ENCODE data around the gene ADAM33. TPM values are rescaled to one million over a fixed set of nuclear protein-coding genes. Genes with fewer than 3 reads are reported as not detected.
A peak's percentile ranks its signal among the peaks of the same experiment; 100 is the strongest.

ADAM33 gene
- total RNA-seq, 1 experiment from 2014 or later = 0.23 TPM

DNA sequence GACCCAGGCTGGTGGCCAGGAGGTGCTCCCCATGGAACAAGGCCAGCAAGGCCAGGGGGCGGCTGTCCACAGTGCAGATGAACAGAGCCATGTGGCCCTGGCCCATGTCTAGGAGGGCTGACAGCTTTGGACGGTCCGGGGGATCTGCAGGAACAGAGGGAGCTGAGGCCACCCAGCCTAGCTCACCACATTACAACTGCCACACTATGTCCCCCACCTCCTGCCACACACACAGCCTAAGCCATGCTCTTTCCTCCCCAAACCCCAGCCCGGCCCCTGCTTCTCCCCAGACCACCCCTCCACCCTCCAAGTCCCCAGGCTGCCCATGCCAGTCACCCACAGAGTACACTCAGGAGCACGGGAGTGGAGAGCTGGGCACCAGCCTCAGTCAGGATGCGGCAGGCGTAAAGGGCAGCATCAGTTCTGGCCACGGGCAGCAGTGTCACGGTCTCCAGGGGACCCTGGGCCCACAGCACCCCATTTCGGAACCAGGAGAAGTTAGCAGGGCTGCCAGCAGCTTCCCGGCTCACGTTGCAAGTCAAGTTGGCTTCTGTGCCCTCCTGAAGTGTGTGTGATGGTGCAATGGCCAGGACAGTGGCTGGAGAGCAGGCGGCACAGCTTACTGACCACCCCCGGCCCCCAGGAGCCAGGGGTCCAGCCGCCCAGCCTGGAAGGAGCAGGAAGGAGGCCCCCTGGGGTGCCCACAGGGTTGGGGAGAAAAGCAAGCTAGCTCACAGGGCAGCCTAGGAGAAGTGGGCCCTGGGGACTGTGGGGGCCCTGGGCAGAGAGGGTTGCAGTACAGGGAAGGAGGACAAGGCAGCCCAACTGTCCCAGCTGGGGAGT, 15.2 kb upstream of the ADAM33 start:
- intact Hi-C loops (cut with micrococcal nuclease; ENCODE audit: unreplicated experiment) = no loop called here
- ChIA-PET POLR2A (no interaction called here), CTCF (interaction anchor here (0.6 to 1.9 kb wide), 4 partner anchors 11 to 20 kb away, joined by 4 to 7 read pairs (median 6); no protein-coding TSS in a partner anchor)
- H3K27me3 Mint-ChIP-seq (ENCODE audit: insufficient read depth, unreplicated experiment) = no peaks in the 10 kb centered on the region
- H3K27ac Mint-ChIP-seq (ENCODE audit: unreplicated experiment) = no peak overlapping the region
- H3K9me3 Mint-ChIP-seq (ENCODE audit: unreplicated experiment) = no peaks in the 10 kb centered on the region
- no peaks in the 10 kb centered on the region for H3K4me1 Mint-ChIP-seq (ENCODE audit: low read depth, unreplicated experiment)
- no peak overlapping the region for H3K4me3 Mint-ChIP-seq (ENCODE audit: unreplicated experiment)
- Histone ChIP-seq H3K9me3 (no peaks in the 10 kb centered on the region), H3K27me3 (replicated peaks; ENCODE audit: control insufficient read depth, insufficient read depth, low read length) (no peaks in the 10 kb centered on the region; the same call in 1 of the 2 replicates), H3K36me3 (ENCODE audit: control insufficient read depth, insufficient read depth, low read length) (no peaks in the 10 kb centered on the region), H3K4me3 (ENCODE audit: low read depth, low read length) (no peak overlapping the region), H3K4me1 (no peaks in the 10 kb centered on the region)
- DNase-seq = no peak
- H3K36me3 Mint-ChIP-seq (ENCODE audit: insufficient read depth, unreplicated experiment) = no peaks in the 10 kb centered on the region
- no TSS peak for BruUV-seq (replicated peaks)
- TF ChIP-seq, protein P1, sequence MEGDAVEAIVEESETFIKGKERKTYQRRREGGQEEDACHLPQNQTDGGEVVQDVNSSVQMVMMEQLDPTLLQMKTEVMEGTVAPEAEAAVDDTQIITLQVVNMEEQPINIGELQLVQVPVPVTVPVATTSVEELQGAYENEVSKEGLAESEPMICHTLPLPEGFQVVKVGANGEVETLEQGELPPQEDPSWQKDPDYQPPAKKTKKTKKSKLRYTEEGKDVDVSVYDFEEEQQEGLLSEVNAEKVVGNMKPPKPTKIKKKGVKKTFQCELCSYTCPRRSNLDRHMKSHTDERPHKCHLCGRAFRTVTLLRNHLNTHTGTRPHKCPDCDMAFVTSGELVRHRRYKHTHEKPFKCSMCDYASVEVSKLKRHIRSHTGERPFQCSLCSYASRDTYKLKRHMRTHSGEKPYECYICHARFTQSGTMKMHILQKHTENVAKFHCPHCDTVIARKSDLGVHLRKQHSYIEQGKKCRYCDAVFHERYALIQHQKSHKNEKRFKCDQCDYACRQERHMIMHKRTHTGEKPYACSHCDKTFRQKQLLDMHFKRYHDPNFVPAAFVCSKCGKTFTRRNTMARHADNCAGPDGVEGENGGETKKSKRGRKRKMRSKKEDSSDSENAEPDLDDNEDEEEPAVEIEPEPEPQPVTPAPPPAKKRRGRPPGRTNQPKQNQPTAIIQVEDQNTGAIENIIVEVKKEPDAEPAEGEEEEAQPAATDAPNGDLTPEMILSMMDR (IDR thresholded peaks at IDR 0.05; ENCODE audit: insufficient read depth in 1 of 2, low read depth in 1 of 2, low read length in 1 of 2, severe bottlenecking in 1 of 2, unreplicated experiment in 1 of 2) = no peak

DNA sequence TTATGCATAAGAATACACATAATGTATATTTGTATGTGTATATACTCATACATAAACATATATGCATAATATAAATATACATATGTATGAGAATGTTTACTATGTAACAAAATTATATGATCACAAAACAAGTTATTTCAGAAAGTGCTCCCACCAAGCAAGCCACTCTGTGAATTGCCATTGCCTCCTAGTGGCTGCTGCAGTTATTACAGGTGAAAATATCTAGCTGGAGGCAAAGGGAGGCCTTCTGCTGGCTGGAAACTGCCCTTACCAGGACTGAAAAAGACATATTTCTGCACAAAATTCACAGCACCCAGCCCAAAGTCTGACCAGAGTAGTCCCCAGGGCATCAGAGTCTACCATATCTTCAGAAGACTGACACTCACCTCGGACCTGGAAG, 14.4 kb upstream of the ADAM33 start:
- TF ChIP-seq, protein P1 (IDR thresholded peaks at IDR 0.05; ENCODE audit: insufficient read depth in 1 of 2, low read depth in 1 of 2, low read length in 1 of 2, severe bottlenecking in 1 of 2, unreplicated experiment in 1 of 2) = peak in 1 of 2 experiments; percentile 47
- Mint-ChIP-seq H3K27ac (ENCODE audit: unreplicated experiment) (no peak overlapping the region), H3K4me1 (ENCODE audit: low read depth, unreplicated experiment) (no peaks in the 10 kb centered on the region), H3K4me3 (ENCODE audit: unreplicated experiment) (no peak overlapping the region), H3K9me3 (ENCODE audit: unreplicated experiment) (no peaks in the 10 kb centered on the region), H3K36me3 (ENCODE audit: insufficient read depth, unreplicated experiment) (no peaks in the 10 kb centered on the region), H3K27me3 (ENCODE audit: insufficient read depth, unreplicated experiment) (no peaks in the 10 kb centered on the region)
- Histone ChIP-seq H3K27me3 (replicated peaks; ENCODE audit: control insufficient read depth, insufficient read depth, low read length) (no peaks in the 10 kb centered on the region), H3K36me3 (ENCODE audit: control insufficient read depth, insufficient read depth, low read length) (no peaks in the 10 kb centered on the region), H3K4me1 (no peaks in the 10 kb centered on the region), H3K9me3 (no peaks in the 10 kb centered on the region), H3K4me3 (ENCODE audit: low read depth, low read length) (no peak overlapping the region)
- DNase-seq = no peak
- intact Hi-C loops (cut with micrococcal nuclease; ENCODE audit: unreplicated experiment) = no loop called here
- BruUV-seq (replicated peaks) = no TSS peak
- CTCF ChIA-PET = interaction anchor here (0.6 to 1.9 kb wide), 2 partner anchors 11 to 20 kb away, joined by 4 to 7 read pairs; no protein-coding TSS in a partner anchor
- POLR2A ChIA-PET = no interaction called here

DNA sequence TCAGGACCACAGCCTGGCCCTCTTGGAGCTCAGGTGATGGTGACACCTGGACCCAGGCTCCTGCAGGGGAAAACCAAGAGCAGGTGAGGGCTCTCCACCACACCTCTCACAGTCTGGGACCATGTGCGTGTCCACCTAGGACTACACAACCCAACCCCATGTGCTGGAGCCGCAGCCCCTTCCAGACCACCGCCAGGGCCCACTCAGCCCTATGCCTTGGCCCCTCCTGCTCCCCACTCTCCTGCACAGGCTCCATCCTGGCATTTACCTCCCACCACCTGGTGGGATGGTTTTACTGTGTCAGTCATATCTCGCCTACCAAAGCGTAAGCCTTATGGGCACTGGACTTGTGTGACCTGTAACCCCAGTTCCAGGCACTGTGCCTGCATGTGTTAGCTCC, 13.1 kb upstream of the ADAM33 start:
- no peaks in the 10 kb centered on the region for H3K27me3 Mint-ChIP-seq (ENCODE audit: insufficient read depth, unreplicated experiment)
- intact Hi-C loops (cut with micrococcal nuclease; ENCODE audit: unreplicated experiment) = no loop called here
- POLR2A ChIA-PET = no interaction called here
- H3K9me3 Mint-ChIP-seq (ENCODE audit: unreplicated experiment) = no peaks in the 10 kb centered on the region
- TF ChIP-seq, protein P1 (IDR thresholded peaks at IDR 0.05; ENCODE audit: insufficient read depth in 1 of 2, low read depth in 1 of 2, low read length in 1 of 2, severe bottlenecking in 1 of 2, unreplicated experiment in 1 of 2) = no peak
- no peak for DNase-seq
- Histone ChIP-seq H3K27me3 (replicated peaks; ENCODE audit: control insufficient read depth, insufficient read depth, low read length) (no peaks in the 10 kb centered on the region), H3K9me3 (no peaks in the 10 kb centered on the region), H3K4me3 (ENCODE audit: low read depth, low read length) (no peak overlapping the region), H3K36me3 (ENCODE audit: control insufficient read depth, insufficient read depth, low read length) (no peaks in the 10 kb centered on the region), H3K4me1 (no peaks in the 10 kb centered on the region)
- H3K36me3 Mint-ChIP-seq (ENCODE audit: insufficient read depth, unreplicated experiment) = no peaks in the 10 kb centered on the region
- no peaks in the 10 kb centered on the region for H3K4me1 Mint-ChIP-seq (ENCODE audit: low read depth, unreplicated experiment)
- no TSS peak for BruUV-seq (replicated peaks)
- H3K4me3 Mint-ChIP-seq (ENCODE audit: unreplicated experiment) = no peak overlapping the region
- CTCF ChIA-PET = interaction anchor here (2.1 kb wide), 1 partner anchor 18 kb away, joined by 5 read pairs; no protein-coding TSS in a partner anchor
- H3K27ac Mint-ChIP-seq (ENCODE audit: unreplicated experiment) = no peak overlapping the region
